NCI-H774 (cell line): ENCODE results near the gene GSTA1.
A peak's percentile ranks its signal among the peaks of the same experiment; 100 is the strongest.
"Not testable (repeated sequence)": the region's sequence is repeated elsewhere in the genome, so short reads cannot be mapped to it uniquely, and the experiment has no call there.

Source experiments
- DNase-seq: peaks from one replicate; lab custom pipeline; 2025; lab: John Stamatoyannopoulos, UW

GSTA1 gene

DNA sequence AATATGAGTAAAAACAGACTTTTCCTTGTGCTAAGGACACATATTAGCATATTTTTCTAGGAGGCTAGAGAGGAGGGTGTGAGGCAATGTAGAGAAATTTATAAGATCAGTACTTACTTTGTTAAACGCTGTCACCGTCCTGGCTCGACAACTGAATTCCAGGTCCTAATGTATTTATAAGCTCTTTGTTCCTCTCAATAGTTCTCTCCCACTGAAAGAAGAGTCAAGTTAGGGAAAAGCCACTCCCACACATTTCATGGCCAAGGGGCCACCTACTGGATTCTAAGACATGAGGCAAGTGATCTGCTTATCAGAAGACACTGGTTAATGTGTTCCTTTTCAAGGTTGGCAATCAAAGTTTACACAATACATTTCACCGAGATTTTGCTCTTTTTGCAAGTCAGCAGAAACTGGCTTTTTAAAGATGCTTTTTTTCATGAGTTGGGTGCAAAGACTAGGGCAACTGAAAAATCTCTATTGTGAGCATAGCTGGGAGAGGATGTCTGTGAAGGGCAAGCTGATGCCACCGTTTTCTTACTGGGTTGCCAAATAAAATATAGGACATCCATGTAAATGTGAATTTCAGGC lies at the start of gene GSTA1:
Gene GSTA1 (minus strand): TSS at position 149 of the 588 bp plus-strand sequence. CDS start 4,549 bp downstream, outside the sequence.
- not testable (repeated sequence) for DNase-seq

DNA sequence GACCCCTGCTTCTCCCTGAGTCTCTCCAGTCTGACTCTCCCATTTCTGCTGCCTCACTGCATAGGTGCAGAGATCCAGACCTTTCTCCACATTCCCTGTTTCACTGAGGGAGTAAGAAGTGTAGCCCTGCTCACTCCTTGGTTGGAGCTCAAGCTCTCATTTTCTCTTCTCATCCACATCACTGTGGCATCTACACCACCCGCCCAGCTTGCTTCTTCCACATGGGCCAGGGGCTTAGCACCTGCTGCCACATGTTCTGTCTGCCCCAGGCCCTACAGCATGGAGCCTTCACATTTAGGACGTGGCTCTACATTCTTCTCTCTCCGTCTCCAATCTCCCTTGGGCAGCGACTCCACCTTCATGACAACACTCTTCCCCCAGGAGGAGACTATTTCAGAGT lies 45.5 kb upstream of the GSTA1 start:
- no peak for DNase-seq

DNA sequence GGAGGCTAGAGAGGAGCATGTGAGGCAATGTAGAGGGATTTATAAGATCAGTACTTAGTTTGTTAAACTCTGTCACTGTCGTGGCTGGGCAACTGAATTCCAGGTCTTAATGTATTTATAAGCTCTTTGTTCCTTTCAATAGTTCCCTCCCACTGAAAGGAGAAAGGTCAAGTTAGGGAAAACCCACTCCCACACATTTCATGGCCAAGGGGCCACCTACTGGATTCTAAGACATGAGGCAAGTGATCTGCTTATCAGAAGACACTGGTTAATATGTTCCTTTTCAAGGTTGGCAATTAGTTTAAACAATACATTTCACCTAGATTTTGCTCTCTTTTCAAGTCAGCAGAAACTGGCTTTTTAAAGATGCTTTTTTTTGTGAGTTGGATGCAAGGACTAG lies 42.4 kb upstream of the GSTA1 start:
- no peak for DNase-seq

DNA sequence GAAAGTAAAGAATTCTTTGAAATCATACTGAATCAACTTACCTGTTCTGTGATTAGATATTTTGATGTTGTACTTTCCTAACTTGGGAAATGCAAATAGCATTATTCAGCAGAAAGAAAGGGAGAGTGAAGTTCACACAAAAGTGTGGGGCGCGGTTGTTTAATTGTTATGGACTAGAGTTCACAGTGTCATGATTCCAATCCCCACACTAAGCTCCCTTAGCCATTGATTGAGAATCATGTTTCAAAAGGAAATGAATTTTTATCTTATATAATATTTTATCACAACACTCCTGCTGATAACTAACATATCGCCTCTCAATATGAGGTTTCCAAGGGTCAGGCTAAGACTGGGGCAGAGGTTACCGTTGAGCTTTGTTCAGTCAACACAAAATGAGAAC lies 40.0 kb upstream of the GSTA1 start:
- DNase-seq = no peak

DNA sequence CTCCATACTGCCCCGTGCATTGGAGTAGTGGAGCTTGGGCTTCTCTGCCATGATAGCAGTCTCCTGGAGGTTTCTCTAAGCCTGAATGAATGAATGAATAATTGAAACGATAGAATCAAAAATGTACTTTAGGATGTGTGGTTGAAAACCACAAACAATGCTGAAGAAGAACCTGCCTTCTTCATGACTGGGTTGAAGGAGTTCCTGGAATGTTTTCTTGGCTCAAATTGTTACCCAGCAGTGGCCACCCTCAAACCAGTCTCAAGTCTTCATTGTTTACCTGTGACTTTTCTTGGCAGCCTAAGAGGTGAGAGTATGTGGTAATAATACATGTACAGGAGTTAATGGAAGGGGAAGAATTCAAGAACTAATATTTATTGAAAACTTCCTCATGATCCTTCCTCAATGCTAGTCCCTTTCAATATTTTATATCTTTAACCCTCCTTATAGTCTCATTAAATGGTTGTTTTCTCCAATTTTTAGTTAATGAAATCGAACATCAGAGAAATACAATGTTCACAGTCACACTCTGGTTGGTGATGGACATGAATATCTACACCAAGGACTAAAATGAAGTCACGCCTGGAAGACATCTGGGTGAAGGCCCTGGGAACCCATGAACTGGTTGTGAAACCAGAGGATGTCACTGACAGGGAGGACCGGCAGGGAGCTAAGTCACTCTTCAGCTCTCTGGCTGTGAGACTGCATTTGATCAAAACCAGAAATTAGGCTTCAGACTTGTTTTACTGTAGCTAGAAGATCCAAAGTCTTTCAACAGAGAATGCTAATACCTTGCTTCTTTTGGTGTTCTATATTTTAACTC lies 37.4 kb upstream of the GSTA1 start, which contains the start of gene GSTA5:
Gene GSTA5 (minus strand): TSS at position 51 of the 823 bp plus-strand sequence.
- no peak for DNase-seq

DNA sequence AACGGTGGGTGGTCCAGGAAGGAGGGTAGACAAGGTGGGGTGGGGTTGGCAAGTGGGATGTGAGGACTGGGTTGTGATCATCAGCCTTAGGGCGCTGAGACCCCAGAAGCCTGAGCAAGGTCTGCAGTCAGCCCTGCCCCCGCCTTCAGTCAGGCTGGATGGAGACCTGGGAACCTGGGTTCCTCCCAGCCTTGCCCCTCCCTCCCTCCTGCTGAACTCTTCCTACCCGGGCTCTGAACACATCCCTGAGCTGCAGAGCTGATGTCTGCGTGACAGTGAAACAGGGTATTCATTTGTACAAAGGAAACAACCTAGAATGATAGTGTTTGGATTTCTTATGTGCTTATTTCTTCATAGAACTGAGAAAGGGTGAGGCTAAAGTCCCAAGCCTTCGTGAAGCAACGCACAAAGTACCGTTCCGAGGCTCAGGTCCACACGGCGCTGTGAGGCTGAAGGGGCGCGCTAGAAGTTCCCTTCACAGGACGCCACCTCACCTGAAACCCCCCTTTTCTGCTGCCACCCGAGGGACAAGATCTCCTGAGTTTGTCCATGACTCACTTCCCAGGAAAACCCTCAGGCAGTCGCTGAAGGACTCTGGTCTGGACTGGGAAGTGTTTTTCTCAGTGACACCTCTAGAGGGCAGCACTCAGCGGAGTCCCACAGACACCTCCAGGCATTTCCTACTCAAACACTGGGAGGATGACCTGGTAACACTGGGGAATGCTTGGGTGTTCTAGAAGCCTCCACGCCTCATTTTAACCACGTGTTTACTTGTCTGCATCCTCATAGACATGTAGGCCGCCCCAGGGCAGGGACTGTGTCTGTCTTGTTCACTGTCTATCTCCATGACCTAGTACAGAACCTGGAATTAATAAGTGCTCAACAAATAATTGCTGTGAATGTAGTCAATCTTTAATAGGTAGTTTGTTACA lies 35.8 kb upstream of the GSTA1 start:
- peak; percentile 3 for DNase-seq

GRCh38 chr6:52834481-52834880 lies 30.9 kb upstream of the GSTA1 start:
- no peak for DNase-seq

GRCh38 chr6:52830869-52831268 lies 27.3 kb upstream of the GSTA1 start:
- DNase-seq = not testable (repeated sequence)

DNA sequence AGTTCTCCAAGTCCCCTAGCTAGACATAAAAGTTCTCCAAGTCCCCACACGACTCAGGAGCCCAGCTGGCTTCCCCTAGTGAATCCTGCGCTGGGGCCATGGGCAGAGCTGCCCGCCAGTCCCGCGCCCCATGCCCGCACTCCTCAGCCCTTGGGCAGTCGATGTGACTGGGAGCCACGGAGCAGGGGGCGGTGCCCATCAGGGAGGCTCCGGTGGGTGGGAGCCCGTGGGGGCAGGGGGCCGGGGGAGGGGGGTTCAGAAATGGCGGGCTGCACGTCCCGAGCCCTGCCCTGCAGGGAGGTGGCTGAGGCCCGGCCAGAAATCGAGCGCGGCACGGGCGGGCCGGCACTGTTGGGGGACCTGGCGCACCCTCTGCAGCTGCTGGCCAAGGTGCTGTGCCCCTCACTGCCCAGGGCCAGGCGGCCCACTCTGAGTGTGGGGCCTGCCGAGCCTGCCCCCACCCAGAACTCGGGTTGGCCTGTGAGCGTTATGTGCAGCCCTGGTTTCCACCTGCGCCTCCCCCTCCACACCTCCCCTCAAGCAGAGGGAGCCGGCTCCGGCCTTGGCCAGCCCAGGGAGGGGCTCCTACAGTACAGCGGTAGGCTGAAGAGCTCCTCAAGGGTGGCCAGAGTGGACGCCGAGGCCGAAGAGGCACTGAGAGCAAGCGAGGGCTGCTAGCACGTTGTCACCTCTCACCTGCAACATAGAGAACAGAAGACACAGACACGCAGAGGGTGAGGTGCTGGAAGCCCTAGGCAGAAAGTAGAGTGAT lies 25.6 kb upstream of the GSTA1 start:
- no peak for DNase-seq

- not testable (repeated sequence) for DNase-seq
These were observed 25.0 kb upstream of the GSTA1 start for GRCh38 chr6:52828621-52829020.

- not testable (repeated sequence) for DNase-seq
These were observed 23.6 kb upstream of the GSTA1 start for GRCh38 chr6:52827073-52827783.

DNA sequence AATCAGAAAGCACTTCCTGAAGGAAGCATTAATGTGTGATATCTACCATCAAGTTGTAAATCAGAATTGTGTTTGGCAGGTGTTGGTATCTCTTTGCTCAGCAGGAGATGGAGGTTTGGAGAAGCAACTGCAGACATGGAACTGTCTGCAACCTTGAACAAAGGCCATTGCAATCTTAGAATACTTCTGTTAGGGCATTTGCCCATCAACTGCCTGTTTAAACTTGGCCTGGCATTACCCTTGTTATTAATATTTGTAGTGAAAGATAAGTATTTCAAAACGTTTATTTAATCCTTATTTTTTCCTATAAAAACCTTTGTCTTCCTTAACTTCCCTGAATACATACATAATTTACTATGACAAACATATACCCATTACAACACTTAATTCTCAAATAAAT lies 22.9 kb upstream of the GSTA1 start:
- no peak for DNase-seq

DNA sequence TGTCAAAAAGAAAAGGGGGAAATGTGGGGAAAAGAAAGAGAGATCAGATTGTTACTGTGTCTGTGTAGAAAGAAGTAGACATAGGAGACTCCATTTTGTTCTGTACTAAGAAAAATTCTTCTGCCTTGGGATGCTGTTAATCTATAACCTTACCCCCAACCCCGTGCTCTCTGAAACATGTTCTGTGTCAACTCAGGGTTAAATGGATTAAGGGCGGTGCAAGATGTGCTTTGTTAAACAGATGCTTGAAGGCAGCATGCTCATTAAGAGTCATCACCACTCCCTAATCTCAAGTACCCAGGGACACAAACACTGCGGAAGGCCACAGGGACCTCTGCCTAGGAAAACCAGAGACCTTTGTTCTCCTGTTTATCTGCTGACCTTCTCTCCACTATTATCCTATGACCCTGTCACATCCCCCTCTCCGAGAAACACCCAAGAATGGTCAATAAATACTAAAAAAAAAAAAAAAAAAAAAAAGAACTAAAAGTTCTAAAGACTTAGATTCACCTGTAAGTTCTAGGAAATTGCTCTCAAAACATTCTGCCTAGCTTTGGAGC lies 22.4 kb upstream of the GSTA1 start:
- DNase-seq = not testable (repeated sequence)

GRCh38 chr6:52825270-52825793 lies 21.7 kb upstream of the GSTA1 start:
- DNase-seq = not testable (repeated sequence)

DNA sequence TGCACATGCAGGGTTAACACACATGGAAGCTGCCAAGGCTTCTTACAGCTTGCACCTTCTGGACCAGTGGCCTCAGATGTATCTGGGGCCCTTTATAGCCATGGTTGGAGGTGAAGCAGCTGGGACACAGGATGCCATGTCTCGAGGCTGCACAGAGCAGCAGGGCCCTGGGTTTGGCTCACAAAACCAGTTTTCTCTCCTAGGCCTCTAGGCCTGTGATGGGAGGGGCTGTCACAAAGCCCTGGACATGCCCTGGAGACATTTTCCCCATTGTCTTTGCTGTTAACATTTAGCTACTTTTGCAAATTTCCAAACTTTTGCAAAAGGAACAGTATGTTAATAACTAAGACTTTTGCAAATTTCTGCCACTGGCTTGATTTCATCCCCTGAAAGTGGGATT lies 18.2 kb upstream of the GSTA1 start:
- DNase-seq = no peak

GRCh38 chr6:52820198-52820597 lies 16.6 kb upstream of the GSTA1 start:
- no peak for DNase-seq

DNA sequence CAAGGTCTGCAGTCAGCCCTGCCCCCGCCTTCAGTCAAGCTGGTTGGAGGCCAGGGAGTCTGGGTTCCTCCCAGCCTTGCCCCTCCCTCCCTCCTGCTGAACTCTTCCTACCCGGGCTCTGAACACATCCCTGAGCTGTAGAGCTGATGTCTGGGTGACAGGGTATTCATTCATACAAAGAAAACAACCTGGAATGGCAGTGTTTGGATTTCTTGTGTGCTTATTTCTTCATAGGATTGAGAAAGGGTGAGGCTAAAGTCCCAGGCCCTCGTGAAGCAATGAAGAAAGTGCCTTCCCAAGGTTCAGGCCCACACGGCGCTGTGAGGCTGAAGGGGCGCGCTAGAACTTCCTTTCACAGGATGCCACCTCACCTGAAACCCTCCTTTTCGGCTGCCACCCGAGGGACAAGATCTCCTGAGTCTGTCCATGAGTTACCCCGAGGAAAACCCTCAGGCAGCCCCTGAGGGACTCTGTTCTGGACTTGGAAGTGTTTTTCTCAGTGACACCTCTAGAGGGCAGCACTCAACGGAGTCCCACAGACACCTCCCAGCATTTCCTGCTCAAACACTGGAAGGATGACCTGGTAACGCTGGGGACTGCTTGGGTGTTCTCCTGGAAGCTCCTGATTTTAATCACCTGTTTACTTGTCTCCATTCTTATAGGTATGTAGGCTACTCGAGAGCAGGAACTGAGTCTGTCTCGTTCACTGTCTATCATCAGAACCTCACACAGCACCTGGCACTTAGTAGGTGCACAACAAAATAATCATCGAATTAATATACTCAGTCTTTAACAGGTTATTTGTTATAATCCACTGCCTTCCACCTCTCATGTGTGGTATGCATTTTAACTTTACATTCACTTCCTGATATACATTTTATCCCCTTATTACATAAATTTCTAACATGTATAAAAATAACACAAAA lies 11.8 kb upstream of the GSTA1 start:
- DNase-seq = peak; percentile 48

DNA sequence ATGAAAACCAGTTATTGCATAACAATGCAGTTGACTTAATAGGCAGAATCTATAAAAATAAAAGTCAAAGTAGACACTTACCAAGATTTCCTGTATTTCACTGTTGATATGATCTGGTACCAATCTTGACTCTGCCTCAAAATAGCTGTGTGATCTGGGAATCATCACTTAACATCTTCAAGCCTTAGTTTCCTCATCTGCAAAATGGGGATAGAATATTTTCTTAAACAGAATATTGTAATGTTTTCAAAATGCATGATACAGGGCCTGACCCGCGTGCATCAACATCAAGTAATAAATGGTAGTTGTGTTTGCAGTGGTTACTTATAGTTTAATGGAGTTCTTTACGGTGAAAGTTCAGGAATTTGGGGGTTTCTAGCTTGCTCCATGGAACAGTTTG lies 10.9 kb upstream of the GSTA1 start:
- DNase-seq = not testable (repeated sequence)

GRCh38 chr6:52809777-52810176 lies 6.2 kb upstream of the GSTA1 start:
- not testable (repeated sequence) for DNase-seq
